NCI-H82 treated with DMSO at 0.1 percent for 48 hours (cell line): ENCODE measurements around the gene JCAD.

Experiments
- DNase-seq: peaks from one replicate; lab custom pipeline; 2025; ENCODE audit not compliant: unreplicated experiment; lab: John Stamatoyannopoulos, UW

Gene JCAD

DNA sequence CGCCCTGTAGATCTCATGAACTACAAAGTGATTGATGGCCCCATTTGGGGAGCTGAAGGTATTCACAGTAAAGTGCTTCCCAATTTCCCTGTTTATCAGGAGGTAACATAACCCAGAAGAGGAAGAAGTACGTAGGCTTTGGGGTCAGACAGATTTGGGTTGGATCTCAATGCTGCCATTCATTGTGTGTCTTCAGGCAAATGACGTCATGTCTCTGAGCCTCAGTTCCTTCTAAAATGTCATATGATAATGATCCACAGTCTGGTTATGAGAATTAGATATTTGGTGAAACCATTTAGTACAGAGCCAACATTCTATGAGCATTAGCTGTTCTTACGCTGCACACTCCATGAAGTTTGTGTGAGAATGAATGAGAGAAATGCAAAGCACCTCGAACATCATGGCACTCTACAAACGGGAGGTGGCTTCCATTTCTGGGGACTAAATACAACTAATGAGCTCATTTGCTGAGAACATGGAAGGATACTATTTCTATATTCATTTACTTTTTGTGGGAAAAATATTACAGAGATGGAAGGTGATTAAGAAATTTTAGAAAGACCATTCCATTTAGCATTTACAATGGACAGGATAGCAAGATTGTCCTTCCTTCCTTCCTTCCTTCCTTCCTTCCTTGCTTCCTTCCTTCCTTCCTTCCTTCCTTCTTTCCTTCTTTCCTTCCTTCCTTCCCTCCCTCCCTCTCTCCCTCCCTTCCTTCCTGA, 13.8 kb upstream of the JCAD start:
- no peak for DNase-seq

GRCh38 chr10:30072068-30072467, 12.7 kb upstream of the JCAD start:
- DNase-seq = no peak

DNA sequence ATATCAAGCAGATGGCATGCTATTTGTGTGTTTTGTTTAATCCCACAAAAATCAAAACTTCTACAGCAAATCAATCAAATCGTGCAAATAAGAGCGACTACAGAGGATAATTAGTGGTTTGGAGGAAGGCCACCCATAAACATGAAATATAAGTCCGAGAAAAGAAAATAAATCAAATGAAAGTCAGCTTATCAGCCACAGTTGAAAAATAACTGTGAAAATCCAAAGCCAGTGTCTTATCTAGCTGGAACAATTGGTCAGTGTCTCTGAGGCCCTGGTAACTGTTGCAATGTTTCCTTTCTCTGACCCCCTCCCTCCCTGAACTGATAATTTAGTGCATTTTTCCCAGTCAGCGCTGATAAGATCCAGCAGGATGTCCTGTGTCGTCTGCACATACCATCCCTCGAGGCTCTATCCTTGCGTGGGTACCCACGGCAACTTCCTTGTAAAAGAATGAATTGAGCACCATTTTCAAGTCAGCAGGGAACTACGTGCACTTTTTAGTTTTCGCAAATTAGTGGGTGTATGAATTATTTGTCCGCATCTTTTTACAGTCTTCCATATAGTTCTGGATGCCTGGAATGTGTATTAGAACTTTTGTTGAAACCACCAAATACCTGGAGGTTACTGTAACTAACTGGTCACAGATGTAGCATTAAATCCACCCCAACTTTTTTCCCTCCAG, 10.8 kb upstream of the JCAD start:
- DNase-seq = no peak

GRCh38 chr10:30068492-30069223, 9.3 kb upstream of the JCAD start:
- no peak for DNase-seq

GRCh38 chr10:30063099-30063498, 3.7 kb upstream of the JCAD start:
- DNase-seq = no peak

DNA sequence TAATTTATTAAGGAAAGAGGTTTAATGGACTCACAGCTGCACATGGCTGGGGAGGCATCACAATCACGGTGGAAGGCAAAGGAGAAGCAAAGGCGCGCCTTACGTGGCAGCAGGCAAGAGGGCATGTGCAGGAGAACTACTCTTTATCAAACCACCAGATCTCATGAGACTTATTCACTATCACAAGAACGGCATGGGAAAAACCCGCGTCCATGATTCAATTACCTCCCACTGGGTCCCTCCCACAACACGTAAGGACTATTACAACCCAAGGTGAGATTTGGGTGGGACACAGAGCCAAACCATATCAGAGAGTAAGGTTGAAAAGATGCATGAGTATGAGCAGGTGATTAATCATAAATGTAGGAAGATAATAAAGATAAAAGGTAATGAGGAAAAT, 3.2 kb upstream of the JCAD start:
- DNase-seq = no peak

DNA sequence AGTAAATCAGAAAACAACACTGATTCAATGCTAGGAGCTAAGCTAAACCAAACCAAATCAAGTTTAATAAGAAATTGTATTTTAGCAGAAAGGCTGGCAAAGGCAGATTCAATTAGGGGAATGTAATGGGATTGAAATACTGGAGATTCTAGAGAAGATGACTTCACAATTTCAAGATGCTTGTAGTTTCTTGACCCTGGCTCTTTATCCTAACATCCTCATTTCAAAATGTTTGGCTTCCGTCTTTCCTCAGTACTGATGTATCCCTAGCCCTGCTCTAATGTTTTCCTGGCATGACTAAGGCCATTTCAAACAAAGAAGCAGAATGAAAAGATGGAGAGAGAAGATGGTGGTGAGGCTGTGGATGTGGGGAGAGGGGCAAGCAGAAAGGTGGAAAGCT, 2.7 kb upstream of the JCAD start:
- DNase-seq = no peak

DNA sequence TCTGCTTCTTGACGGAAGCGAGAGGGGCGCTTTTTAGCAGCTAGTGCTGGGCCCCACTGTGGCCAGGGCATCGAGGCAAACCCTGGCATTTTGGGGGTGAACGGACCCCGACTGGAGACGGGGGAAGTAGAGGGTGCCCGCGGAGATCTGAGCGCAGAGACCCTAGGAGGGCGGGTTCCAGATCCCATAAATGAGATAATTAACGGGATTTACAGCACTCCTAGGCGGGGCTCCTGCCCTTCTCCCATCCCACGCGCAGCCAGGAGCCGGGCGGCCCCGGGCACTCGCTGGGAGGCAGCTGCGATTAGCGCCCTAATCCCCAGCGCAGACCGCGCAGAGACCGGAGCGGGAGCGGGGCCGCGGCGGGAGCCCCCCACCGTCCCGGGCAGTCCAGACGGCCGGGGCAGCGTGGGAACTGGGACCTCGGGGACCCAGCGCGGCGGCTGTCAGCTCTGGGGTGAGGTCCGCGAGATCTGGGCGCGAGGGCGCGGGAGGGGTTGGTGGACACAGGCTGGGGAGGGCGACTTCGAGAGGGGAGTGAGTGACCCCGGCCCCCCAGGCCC, 735 bp downstream of the JCAD start:
- DNase-seq = peak; percentile 8

DNA sequence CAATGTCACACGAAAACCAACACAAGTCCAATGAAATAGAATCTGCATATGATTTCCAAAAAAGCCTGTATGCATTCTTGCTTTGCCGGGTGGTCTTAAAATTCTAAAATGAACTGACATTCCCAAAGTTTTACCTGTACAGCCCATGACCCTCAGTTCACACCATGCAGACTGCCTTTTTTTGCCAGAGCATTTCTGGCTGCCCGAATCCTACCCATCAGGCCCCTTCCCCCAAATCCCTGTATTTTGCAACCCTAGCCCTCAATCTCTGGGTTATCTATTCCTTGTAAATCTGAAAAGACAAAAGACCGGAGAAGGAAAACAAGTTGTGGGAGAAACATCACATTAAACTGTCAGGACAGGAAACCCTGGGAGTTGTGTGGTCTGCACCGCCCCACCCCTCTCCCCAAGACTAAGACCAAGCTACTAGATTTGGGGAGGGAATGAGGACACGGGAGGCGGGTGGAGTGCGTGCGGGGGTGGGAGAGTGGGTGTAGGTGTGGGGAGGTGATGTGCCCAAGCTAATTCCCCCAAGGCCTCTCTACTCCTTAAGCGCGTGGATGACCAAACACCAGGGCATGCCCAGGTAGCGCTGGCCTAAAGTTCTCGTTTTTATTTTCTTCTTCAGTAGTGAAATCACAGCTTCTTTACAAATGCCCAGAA, 1.4 kb downstream of the JCAD start:
- DNase-seq = no peak

DNA sequence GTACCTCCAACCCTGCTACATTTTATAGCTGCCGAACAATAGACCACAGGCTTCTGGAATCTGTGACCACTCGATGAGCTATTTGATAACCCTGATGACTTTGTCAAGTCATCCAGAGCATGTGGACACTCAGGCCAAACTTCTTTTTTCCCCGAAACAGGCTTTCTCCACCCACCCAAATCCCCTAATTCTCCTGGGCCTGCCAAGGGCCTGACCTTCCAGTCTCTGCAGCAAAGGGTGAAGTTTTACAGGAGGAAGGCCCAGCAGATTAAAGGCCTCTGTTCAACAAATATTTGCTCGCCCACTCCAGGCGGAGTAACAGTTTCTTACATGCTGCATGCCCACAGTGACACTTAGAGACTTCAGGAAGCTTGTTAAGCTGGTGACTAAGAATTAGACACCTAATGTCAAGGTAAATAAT, 2.0 kb downstream of the JCAD start:
- no peak for DNase-seq

- peak; percentile 3 for DNase-seq
Observed at GRCh38 chr10:30056767-30057355, 2.5 kb downstream of the JCAD start.

DNA sequence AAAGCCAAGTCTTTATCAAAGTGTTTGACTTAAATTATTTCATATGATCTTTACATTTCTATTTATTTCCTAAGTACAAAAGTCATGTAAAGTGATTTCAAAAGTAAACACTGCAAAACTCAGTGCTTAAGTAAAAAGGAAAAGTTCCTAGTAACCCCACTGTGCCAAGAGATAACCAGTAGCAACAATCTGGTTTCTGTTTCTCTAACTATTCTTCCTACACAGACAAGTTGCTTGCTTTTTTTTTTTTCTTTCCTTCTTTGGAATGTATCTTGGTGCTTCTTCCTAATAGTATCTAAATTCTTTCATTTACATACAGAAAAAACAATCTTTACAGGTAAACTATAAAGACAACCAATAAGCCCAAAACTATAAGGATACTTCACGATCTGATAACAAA, 3.1 kb downstream of the JCAD start:
- DNase-seq = no peak

GRCh38 chr10:30055226-30055662, 4.1 kb downstream of the JCAD start:
- DNase-seq = no peak

DNA sequence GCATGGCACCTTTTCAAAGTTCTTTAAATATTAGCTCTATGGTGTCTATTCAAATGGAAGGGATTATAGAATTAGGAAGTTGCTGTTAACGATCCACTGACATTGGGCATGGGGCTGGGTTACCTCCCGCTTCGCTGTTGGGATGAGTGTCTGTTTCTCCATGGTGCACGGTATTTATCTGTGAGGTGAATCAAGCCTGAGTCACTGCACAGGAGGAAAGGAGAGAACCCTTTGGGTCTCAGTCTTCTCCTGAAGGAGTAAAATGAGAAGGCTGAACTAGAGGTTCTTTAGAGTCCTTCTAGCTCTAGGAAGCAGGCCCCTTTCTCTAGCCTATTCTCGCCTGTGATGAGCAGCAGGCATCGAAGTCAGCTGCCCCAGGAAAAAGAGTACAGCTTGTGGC, 7.3 kb downstream of the JCAD start:
- no peak for DNase-seq

DNA sequence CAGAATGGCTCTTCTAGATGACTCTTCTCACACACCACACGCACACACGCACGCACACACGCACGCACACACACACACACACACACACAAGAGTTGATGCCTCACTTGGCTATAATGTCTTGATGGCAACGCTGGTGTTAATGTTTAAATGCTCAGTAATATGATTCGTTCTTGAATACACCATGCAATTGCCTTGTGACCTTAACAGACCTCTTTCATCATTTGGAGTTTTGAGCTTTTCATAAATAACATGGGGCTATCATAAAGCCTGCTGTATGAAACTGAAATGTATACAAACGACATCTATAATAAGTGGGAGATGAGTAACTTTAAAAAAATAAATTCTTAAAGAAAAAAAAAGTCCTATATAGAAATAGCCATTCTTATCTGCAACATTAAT, 8.2 kb downstream of the JCAD start:
- no peak for DNase-seq

DNA sequence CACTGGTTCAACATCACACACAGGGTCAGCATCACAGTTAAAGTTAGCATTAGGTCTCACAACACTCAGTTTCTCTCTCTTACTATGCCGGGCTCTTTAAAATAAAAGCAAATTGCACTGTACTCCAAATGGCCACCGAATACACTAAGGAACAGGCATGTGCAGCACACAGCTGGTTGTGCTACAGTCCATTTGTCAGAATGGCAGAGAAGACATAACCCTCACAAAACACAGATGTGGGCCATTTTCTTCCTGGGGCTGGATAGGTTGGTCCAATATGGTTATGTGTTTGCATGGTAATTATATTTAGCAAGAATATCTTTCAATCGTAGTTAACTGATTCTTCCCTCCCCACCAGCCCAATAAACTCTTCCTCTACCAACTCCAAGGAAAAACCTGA, 9.0 kb downstream of the JCAD start:
- no peak for DNase-seq

DNA sequence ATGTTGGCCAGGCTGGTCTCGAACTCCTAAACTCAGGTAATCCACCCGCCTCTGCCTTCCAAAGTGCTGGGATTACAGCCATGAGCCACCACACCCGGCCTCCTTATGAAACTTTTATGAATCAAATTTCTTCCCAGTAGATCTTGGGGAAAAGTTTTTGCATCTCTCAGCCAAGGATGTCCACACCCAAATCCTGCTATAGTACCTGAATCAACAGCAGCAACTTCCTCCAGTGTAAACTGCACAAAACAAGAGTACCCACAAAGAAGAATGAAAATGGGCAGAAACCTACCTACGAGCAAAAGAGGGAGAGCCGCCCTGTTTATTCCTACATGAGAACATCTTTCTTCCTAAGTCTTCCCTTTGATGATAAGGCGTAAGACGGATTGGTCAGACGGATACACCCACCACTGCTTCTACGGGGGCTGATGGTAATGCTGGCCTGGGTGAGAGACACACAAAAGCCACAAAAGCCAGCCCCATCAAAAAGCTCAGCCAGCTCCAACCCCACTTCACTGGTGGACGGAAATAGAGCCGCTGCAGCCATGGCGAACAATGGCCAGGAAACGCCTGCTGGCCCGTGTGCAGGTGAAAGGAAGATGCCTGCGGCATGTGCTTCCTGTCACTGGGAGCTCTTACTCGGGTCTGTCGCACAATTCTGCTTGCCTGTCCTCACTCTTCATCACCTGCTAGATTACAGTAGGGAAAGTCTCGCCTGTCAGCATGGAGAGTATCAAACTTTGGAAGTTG, 10.4 kb downstream of the JCAD start:
- DNase-seq = no peak

DNA sequence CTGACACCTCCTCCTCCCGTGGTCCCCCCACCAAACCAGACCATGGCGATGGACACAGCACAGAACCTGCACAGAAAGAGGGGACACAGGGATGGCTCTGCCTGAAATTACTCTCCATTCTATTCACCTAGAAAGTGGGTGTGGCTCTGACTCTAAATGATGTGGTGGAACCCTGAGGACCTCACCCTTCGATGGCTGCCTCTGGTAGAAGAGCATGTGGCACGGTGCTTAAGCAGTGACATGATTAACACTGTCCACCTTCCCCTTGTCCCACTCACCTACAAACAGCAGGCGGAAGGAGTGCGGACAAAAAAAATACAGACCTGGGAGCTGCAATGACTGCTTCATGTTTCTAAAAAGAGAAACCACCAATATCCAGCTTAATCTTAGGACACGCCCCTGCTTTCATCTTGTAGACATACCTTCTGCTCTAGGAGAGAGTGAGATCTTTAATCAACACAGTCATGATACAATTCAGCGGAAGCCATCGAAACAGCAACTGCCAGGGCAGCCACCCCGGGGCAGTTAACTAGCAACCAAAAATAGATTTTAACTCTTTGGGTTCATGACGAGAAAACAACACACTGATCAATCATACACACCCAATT, 11.4 kb downstream of the JCAD start:
- DNase-seq = no peak

DNA sequence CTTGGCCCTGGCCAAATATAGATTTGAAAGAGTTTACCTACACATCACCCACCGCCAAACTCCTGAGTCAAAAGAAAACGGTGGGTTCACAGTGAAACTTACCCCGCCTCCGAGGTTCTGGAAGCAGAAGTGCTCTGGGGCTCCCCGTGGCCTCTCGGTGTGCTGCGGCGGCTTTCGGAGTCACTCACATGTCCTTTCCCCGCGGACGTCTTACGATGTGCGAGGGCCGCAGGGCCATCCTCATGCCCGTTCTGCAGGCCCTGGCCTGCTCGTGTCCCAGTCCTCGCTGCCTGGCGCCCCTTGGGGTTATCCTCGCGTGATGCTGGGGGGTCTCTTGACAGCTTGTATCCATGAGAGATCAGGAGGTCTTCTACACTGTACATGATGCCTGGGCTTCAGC, 12.0 kb downstream of the JCAD start:
- no peak for DNase-seq

- no peak for DNase-seq
Observed at GRCh38 chr10:30046476-30046875, 12.9 kb downstream of the JCAD start.
